ENCODE measurements around the gene FAM240B. TPM values are rescaled to one million over a fixed set of nuclear protein-coding genes. Genes with fewer than 3 reads are reported as not detected.

FAM240B gene
- total RNA-seq = not detected

- Histone ChIP-seq H3K4me3 (ENCODE audit: low read length) (no peak within 1 kb of the TSS), H3K9me3 (ENCODE audit: low read depth, low read length) (no peaks in the 10 kb centered on the region), H3K4me1 (ENCODE audit: insufficient read depth, low read length) (no peaks in the 10 kb centered on the region), H3K27me3 (ENCODE audit: insufficient read depth, low read length) (no peaks in the 10 kb centered on the region)
Observed at GRCh38 chr9:38720083-38720745, at the start of gene FAM240B. TSS of gene FAM240B (minus strand) at chr9:38720133. CDS start at chr9:38703999, 16,134 bp downstream.

DNA sequence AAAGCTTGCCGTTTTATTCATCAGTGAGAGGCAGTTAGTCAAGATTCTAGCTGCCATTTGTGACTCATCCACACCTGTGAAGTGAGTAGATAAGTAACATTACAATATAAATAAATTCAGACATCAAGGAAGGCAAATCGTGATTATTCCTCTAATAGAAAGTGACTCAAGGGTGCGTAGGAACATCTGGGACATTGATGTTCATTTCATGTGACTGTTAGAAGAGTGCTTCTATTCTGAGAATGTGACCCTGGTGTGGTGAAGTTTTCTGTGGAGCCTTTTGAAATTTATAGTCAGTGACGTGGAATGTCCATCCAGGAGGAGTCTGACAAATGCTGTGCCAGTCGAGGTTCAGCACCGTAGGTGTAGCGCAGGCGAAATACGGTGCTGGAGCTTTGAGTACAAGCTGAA, 48.4 kb upstream of the FAM240B start:
- H3K4me1 ChIP-seq (ENCODE audit: insufficient read depth, low read length) = no peaks in the 10 kb centered on the region
- H3K9me3 ChIP-seq (ENCODE audit: low read depth, low read length) = no peaks in the 10 kb centered on the region
- H3K4me3 ChIP-seq (ENCODE audit: low read length) = no peak overlapping the region
- no peaks in the 10 kb centered on the region for H3K27me3 ChIP-seq (ENCODE audit: insufficient read depth, low read length)

GRCh38 chr9:38765101-38765500, 45.2 kb upstream of the FAM240B start:
- H3K4me3 ChIP-seq (ENCODE audit: low read length) = no peak overlapping the region
- no peaks in the 10 kb centered on the region for H3K9me3 ChIP-seq (ENCODE audit: low read depth, low read length)
- no peaks in the 10 kb centered on the region for H3K27me3 ChIP-seq (ENCODE audit: insufficient read depth, low read length)
- no peaks in the 10 kb centered on the region for H3K4me1 ChIP-seq (ENCODE audit: insufficient read depth, low read length)

DNA sequence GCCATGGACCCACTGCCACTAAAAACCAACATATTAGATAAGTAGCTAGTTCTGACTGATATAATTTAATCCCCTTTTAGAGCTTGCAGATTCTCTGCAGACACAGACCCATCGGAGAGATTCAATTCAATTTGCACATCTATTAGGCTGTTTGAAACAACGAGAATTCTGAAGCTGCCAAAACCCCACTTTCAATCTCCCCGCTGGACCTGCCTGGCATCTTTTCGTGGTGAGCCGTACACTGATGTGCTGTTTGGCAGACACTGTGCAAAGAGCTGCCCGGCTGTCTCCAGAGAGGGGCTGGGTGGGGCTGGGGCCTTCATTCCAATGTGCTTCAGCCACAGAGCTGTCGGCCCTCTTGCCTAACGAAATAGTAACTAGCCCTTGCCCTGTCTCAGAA, 42.1 kb upstream of the FAM240B start:
- H3K27me3 ChIP-seq (ENCODE audit: insufficient read depth, low read length) = no peaks in the 10 kb centered on the region
- H3K4me1 ChIP-seq (ENCODE audit: insufficient read depth, low read length) = no peaks in the 10 kb centered on the region
- no peaks in the 10 kb centered on the region for H3K9me3 ChIP-seq (ENCODE audit: low read depth, low read length)
- H3K4me3 ChIP-seq (ENCODE audit: low read length) = no peak overlapping the region

GRCh38 chr9:38761339-38761738, 41.4 kb upstream of the FAM240B start:
- H3K27me3 ChIP-seq (ENCODE audit: insufficient read depth, low read length) = no peaks in the 10 kb centered on the region
- no peaks in the 10 kb centered on the region for H3K9me3 ChIP-seq (ENCODE audit: low read depth, low read length)
- H3K4me3 ChIP-seq (ENCODE audit: low read length) = no peak overlapping the region
- H3K4me1 ChIP-seq (ENCODE audit: insufficient read depth, low read length) = no peaks in the 10 kb centered on the region

DNA sequence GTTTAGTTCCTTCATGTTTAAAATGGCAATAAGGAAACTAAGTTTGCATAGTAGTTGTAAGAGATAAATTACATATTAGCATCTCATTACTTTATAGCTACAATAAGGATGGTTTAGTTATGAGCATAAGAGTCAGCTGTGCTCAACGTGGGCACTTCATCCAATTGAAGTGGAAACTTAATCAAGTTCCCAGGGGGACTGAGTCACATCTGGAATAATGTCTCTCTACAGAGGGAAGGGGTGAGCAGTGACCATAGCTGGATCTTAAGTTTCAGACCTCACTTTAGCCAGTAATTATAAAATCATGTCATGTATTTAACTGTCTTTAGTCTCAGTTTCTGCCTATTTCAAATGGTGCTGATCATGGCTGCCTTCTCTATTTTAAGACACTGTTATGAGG, 36.8 kb upstream of the FAM240B start:
- H3K9me3 ChIP-seq (ENCODE audit: low read depth, low read length) = no peaks in the 10 kb centered on the region
- H3K27me3 ChIP-seq (ENCODE audit: insufficient read depth, low read length) = no peaks in the 10 kb centered on the region
- no peaks in the 10 kb centered on the region for H3K4me1 ChIP-seq (ENCODE audit: insufficient read depth, low read length)
- no peak overlapping the region for H3K4me3 ChIP-seq (ENCODE audit: low read length)

- H3K4me3 ChIP-seq (ENCODE audit: low read length) = no peak overlapping the region
- H3K9me3 ChIP-seq (ENCODE audit: low read depth, low read length) = no peaks in the 10 kb centered on the region
- H3K27me3 ChIP-seq (ENCODE audit: insufficient read depth, low read length) = no peaks in the 10 kb centered on the region
- no peaks in the 10 kb centered on the region for H3K4me1 ChIP-seq (ENCODE audit: insufficient read depth, low read length)
Observed at GRCh38 chr9:38747941-38748340, 28.0 kb upstream of the FAM240B start.

GRCh38 chr9:38747067-38747466, 27.1 kb upstream of the FAM240B start:
- Histone ChIP-seq H3K4me1 (ENCODE audit: insufficient read depth, low read length) (no peaks in the 10 kb centered on the region), H3K9me3 (ENCODE audit: low read depth, low read length) (no peaks in the 10 kb centered on the region)

GRCh38 chr9:38746303-38746702, 26.4 kb upstream of the FAM240B start:
- Histone ChIP-seq H3K27me3 (ENCODE audit: insufficient read depth, low read length) (no peaks in the 10 kb centered on the region), H3K4me3 (ENCODE audit: low read length) (no peak overlapping the region), H3K4me1 (ENCODE audit: insufficient read depth, low read length) (no peaks in the 10 kb centered on the region), H3K9me3 (ENCODE audit: low read depth, low read length) (no peaks in the 10 kb centered on the region)

More at GRCh38 chr9:38747067-38747466, 27.1 kb upstream of the FAM240B start:
- H3K4me3 ChIP-seq (ENCODE audit: low read length) = no peak overlapping the region
- no peaks in the 10 kb centered on the region for H3K27me3 ChIP-seq (ENCODE audit: insufficient read depth, low read length)

GRCh38 chr9:38744484-38744883, 24.6 kb upstream of the FAM240B start:
- Histone ChIP-seq H3K27me3 (ENCODE audit: insufficient read depth, low read length) (no peaks in the 10 kb centered on the region), H3K4me3 (ENCODE audit: low read length) (no peak overlapping the region), H3K4me1 (ENCODE audit: insufficient read depth, low read length) (no peaks in the 10 kb centered on the region), H3K9me3 (ENCODE audit: low read depth, low read length) (no peaks in the 10 kb centered on the region)

DNA sequence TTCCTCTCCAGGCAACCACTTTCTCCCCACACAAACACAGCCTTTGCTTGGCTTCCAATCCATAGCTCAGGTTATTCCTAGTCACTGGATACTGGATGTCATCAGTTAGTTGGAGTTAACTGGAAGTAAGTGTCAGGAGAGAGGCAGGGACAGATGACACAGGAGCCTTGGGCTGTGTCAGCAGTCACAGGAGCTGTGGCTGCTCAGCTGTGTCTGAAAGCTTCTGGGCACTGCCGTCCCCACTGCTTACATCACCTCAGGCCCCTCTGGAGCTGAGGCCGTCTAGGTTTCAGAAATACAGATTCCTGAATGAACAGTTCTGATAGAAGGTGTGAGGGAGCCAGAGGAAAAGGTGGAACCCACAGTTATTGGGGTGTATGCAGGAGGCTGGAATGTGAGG, 17.3 kb upstream of the FAM240B start:
- Histone ChIP-seq H3K4me3 (ENCODE audit: low read length) (no peak overlapping the region), H3K9me3 (ENCODE audit: low read depth, low read length) (no peaks in the 10 kb centered on the region), H3K4me1 (ENCODE audit: insufficient read depth, low read length) (no peaks in the 10 kb centered on the region), H3K27me3 (ENCODE audit: insufficient read depth, low read length) (no peaks in the 10 kb centered on the region)

DNA sequence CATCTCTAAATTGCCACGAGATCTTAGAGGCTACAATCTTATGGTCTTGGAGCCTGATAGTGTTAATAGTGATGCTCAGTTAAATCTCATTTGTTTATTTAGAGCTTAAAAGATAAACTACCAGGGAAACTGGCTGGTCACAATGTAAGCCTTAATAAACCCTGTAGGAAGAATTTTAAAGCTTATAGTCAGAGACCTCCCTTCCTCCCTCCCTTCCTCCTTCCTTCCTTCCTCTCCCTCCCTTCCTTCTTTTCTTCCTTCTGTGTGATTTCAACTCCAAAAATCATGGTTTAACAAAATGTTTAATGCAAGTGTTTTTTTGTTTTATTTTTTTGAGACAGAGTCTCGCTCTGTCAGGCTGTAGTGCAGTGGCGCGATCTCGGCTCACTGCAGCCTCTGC, 14.9 kb upstream of the FAM240B start:
- Histone ChIP-seq H3K4me3 (ENCODE audit: low read length) (no peak overlapping the region), H3K9me3 (ENCODE audit: low read depth, low read length) (no peaks in the 10 kb centered on the region), H3K4me1 (ENCODE audit: insufficient read depth, low read length) (no peaks in the 10 kb centered on the region), H3K27me3 (ENCODE audit: insufficient read depth, low read length) (no peaks in the 10 kb centered on the region)

GRCh38 chr9:38733503-38733902, 13.6 kb upstream of the FAM240B start:
- no peaks in the 10 kb centered on the region for H3K9me3 ChIP-seq (ENCODE audit: low read depth, low read length)
- H3K4me1 ChIP-seq (ENCODE audit: insufficient read depth, low read length) = no peaks in the 10 kb centered on the region
- no peak overlapping the region for H3K4me3 ChIP-seq (ENCODE audit: low read length)
- H3K27me3 ChIP-seq (ENCODE audit: insufficient read depth, low read length) = no peaks in the 10 kb centered on the region

- Histone ChIP-seq H3K27me3 (ENCODE audit: insufficient read depth, low read length) (no peaks in the 10 kb centered on the region), H3K9me3 (ENCODE audit: low read depth, low read length) (no peaks in the 10 kb centered on the region), H3K4me3 (ENCODE audit: low read length) (no peak overlapping the region), H3K4me1 (ENCODE audit: insufficient read depth, low read length) (no peaks in the 10 kb centered on the region)
Observed at GRCh38 chr9:38732885-38733284, 13.0 kb upstream of the FAM240B start.

- no peaks in the 10 kb centered on the region for H3K9me3 ChIP-seq (ENCODE audit: low read depth, low read length)
- H3K4me1 ChIP-seq (ENCODE audit: insufficient read depth, low read length) = no peaks in the 10 kb centered on the region
- no peak overlapping the region for H3K4me3 ChIP-seq (ENCODE audit: low read length)
- no peaks in the 10 kb centered on the region for H3K27me3 ChIP-seq (ENCODE audit: insufficient read depth, low read length)
Observed at GRCh38 chr9:38727497-38728001, 7.6 kb upstream of the FAM240B start.

- no peaks in the 10 kb centered on the region for H3K9me3 ChIP-seq (ENCODE audit: low read depth, low read length)
- no peak overlapping the region for H3K4me3 ChIP-seq (ENCODE audit: low read length)
- H3K4me1 ChIP-seq (ENCODE audit: insufficient read depth, low read length) = no peaks in the 10 kb centered on the region
- no peaks in the 10 kb centered on the region for H3K27me3 ChIP-seq (ENCODE audit: insufficient read depth, low read length)
Observed at GRCh38 chr9:38724754-38725153, 4.8 kb upstream of the FAM240B start.
